Ovary (tissue), 9 donors: ENCODE results near the gene RPL41. TPM values are rescaled to one million over a fixed set of nuclear protein-coding genes. Genes with fewer than 3 reads are reported as not detected.
"Not testable (repeated sequence)": the region's sequence is repeated elsewhere in the genome, so short reads cannot be mapped to it uniquely, and the experiment has no call there.

Source experiments
- DNase-seq, 5 donors: peaks; one replicate each; pipeline ENCODE4 v3.0.0-alpha.2; 2019 to 2020
- H3K27ac ChIP-seq, 2 donors: fragments of 200-600 bp; one replicate each; pipeline versions ENCODE4 v1.5.1 to v1.8.0; 2019 to 2022
- H3K27me3 ChIP-seq: fragments of 200-600 bp; one replicate; pipeline ENCODE4 v1.8.0; 2022
- H3K36me3 ChIP-seq: fragments of 200-600 bp; sonication (generic); one replicate; pipeline ENCODE4 v1.5.1; 2019
- H3K4me1 ChIP-seq: one replicate; pipeline ENCODE4 v1.8.1; 2013; ENCODE audit warnings: mild to moderate bottlenecking, moderate library complexity; ENCODE audit not compliant: insufficient read depth
- H3K4me3 ChIP-seq: fragments of 200-600 bp; sonication (generic); one replicate; pipeline ENCODE4 v1.5.1; 2017
- H3K9me3 ChIP-seq, 2 donors: fragments of 200-600 bp in 1 of 2; sonication (generic) in 1 of 2; one replicate each; pipeline versions ENCODE4 v1.5.1 to v1.8.1; 2013 to 2019; ENCODE audit warnings: mild to moderate bottlenecking in 1 of 2, moderate library complexity in 1 of 2
- CTCF ChIP-seq, 3 donors: fragments of 450-650 bp in 2 of 3; fragments of 200-600 bp in 1 of 3; IDR thresholded peaks; one replicate each; pipeline versions ENCODE4 v1.5.1 to v1.8.0; 2016 to 2022; ENCODE audit warnings: antibody characterized with exemption in 3 of 3, mild to moderate bottlenecking in 1 of 3
- EP300 ChIP-seq: sonication (generic); formaldehyde crosslinking; IDR thresholded peaks from one replicate; pipeline ENCODE4 v1.6.1; 2017; ENCODE audit warnings: antibody characterized with exemption
- POLR2A ChIP-seq: fragments of 450-650 bp; IDR thresholded peaks from one replicate; pipeline ENCODE4 v1.6.1; 2017; ENCODE audit warnings: antibody characterized with exemption, mild to moderate bottlenecking, moderate library complexity
- WGBS, 3 donors: extraction: QIAGEN DNeasy Blood & Tissue Kit in 1 of 3; methylation state at CpG; one replicate each; pipeline versions ENCODE4 v1.1.5 to v1.1.7; 2013 to 2017; 5-methylcytosine and 5-hydroxymethylcytosine counted together
- intact Hi-C, 4 donors: fragments of 100-400 bp; cut with DNase I; formaldehyde crosslinking; loops; one replicate each; pipeline versions ENCODE4 v1.11.0 to v1.15.1; 2022 to 2023
- polyA plus RNA-seq, 2 donors: library from polyadenylated mRNA; stranded (reverse); fragments of 200-250 nt in 1 of 2; fragments of 350-450 nt in 1 of 2; fragmentation: Illumina TruSeq in 1 of 2; extraction: RNeasy Lipid Tissue Mini Kit (QIAGEN cat#74804) in 1 of 2; gene quantifications; one replicate each; pipeline ENCODE4 v1.2.3, GENCODE V29; 2013 to 2014
- total RNA-seq, 7 donors: library from RNA; depleted of rRNA in 2 of 7; stranded (reverse); fragments of >200 nt in 2 of 7; fragmentation: NEBNext Ultra II Directional in 3 of 7; extraction: Animal tissue kit (Norgen Biotek cat#: 25700) in 3 of 7; gene quantifications; one replicate each; pipeline versions ENCODE4 v1.1.0 to v1.2.4, GENCODE V29; 2016 to 2023
- donor health status: DM: no; HTN: no; CAD: no; lungs with moderate emphysema.
- donor health status: DM: no; HTN: no; CAD: no.
- donor health status: Bipolar disorder and iron deficiency.
- donor health status: DM: yes; HTN: yes; CAD: no.
- donor health status: DM: no; HTN: no; CAD: no.
- donor health status: DM: yes; HTN: yes; CAD: no.

The RPL41 gene
- total and polyA plus RNA-seq, 9 donors, result 6,021 to 11,451 (median 6,946) TPM

- TF ChIP-seq EP300, result no peak
- TF ChIP-seq CTCF (IDR thresholded peaks at IDR 0.05), result no peak
- H3K27me3 ChIP-seq, result no peaks in the 10 kb centered on the region
- peaks cover 4% of the 10 kb centered on the region for H3K4me1 ChIP-seq
- H3K4me3 ChIP-seq, result no peak overlapping the region
- no peaks in the 10 kb centered on the region for H3K9me3 ChIP-seq
- H3K27ac ChIP-seq, result no peak overlapping the region
- no peak for DNase-seq
- 91 to 97% (median 91%) methylated on average over 3 of the region's 3 CpGs for WGBS, 3 donors
- H3K36me3 ChIP-seq, result no peaks in the 10 kb centered on the region
- intact Hi-C loops, result no loop called here
Observed at GRCh38 chr12:56107242-56107641, 9.2 kb upstream of the RPL41 start.

GRCh38 chr12:56110571-56110970, 5.9 kb upstream of the RPL41 start:
- Histone ChIP-seq H3K4me3 (no peak overlapping the region), H3K27ac (no peak overlapping the region), H3K36me3 (no peaks in the 10 kb centered on the region), H3K9me3 (no peaks in the 10 kb centered on the region), H3K27me3 (no peaks in the 10 kb centered on the region), H3K4me1 (peaks cover 2% of the 10 kb centered on the region)
- TF ChIP-seq CTCF (IDR thresholded peaks at IDR 0.05), result no peak
- TF ChIP-seq EP300, result no peak
- TF ChIP-seq POLR2A, result no peak
- DNase-seq, result no peak
- 87 to 89% (median 87%) methylated on average over 5 of the region's 5 CpGs for WGBS, 3 donors
- intact Hi-C loops, result no loop called here

GRCh38 chr12:56114084-56114483, 2.3 kb upstream of the RPL41 start:
- Histone ChIP-seq H3K4me3 (no peak overlapping the region), H3K27me3 (no peaks in the 10 kb centered on the region), H3K27ac (no peak overlapping the region), H3K36me3 (no peaks in the 10 kb centered on the region), H3K4me1 (peaks cover 2% of the 10 kb centered on the region), H3K9me3 (no peaks in the 10 kb centered on the region)
- 92 to 96% (median 93%) methylated on average over 1 of the region's 1 CpG for whole genome bisulfite sequencing, 3 donors
- intact Hi-C loops, result no loop called here
- no peak for TF ChIP-seq CTCF (IDR thresholded peaks at IDR 0.05)
- TF ChIP-seq EP300, result no peak
- TF ChIP-seq POLR2A, result no peak
- DNase-seq, result no peak

- WGBS, 3 donors, result 19 to 46% (median 37%) methylated on average over 10 of the region's 10 CpGs
- intact Hi-C loops, result no loop called here
- Histone ChIP-seq H3K36me3 (no peaks in the 10 kb centered on the region), H3K4me3 (peak overlapping the region; percentile 77), H3K27me3 (no peaks in the 10 kb centered on the region), H3K4me1 (peaks cover 2% of the 10 kb centered on the region), H3K27ac (peak overlapping the region in 1 of 2 donors; percentile 92), H3K9me3 (no peaks in the 10 kb centered on the region)
- peak; percentile 22 to 55 (median 51) for DNase-seq
- TF ChIP-seq POLR2A (no peak), EP300 (no peak), CTCF (IDR thresholded peaks at IDR 0.05) (no peak)
Observed at GRCh38 chr12:56115329-56115728, 1.1 kb upstream of the RPL41 start.

- peak in 3 of 5 donors; percentile 26 to 50 (median 47) for DNase-seq
- 0 to 2% (median 1%) methylated on average over 12 to 16 of the region's 16 CpGs for WGBS, 3 donors
- Histone ChIP-seq H3K27ac (peak overlapping the region; percentile 51 to 92), H3K4me3 (peak overlapping the region; percentile 77)
- H3K27me3 ChIP-seq, H3K9me3 ChIP-seq, intact Hi-C loops, H3K36me3 ChIP-seq, H3K4me1 ChIP-seq: not testable (repeated sequence)
Observed at GRCh38 chr12:56117082-56117706, 761 bp downstream of the RPL41 start.
